ENCODE results near the gene SFXN1.
"Not testable (repeated sequence)": the region's sequence is repeated elsewhere in the genome, so short reads cannot be mapped to it uniquely, and the experiment has no call there.

The SFXN1 gene

DNA sequence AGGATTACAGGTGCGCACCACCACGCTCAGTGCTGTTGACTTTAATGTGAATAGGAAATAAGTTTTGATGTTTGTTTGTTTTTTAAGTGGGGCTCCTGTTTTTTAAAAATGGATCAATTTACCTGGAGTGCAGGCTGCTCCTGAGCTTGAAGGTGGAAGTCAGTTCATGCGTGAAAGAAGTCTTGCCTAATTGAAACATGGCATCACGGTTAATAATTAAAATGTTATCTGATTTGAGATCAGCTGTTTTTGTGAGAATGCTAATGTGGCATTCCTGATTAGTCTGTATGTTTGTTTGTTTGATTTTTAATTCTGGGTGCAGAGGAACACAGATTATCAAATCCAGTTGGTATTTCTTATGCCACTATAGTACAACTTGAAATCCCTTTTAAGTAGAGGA is 6.5 kb downstream of the SFXN1 start:
- no peak for TF ChIP-seq TAF1 (IDR thresholded peaks at IDR 0.05; ENCODE audit: borderline replicate concordance, low read depth, low read length)
- no peak for TF ChIP-seq POLR2AphosphoS5 (IDR thresholded peaks at IDR 0.05; ENCODE audit: low read depth, low read length)
- no peak for TF ChIP-seq POLR2A (IDR thresholded peaks at IDR 0.05; ENCODE audit: low read depth, low read length)
- DNase-seq (ENCODE audit: insufficient read length): no peak
- no peak for FAIRE-seq

DNA sequence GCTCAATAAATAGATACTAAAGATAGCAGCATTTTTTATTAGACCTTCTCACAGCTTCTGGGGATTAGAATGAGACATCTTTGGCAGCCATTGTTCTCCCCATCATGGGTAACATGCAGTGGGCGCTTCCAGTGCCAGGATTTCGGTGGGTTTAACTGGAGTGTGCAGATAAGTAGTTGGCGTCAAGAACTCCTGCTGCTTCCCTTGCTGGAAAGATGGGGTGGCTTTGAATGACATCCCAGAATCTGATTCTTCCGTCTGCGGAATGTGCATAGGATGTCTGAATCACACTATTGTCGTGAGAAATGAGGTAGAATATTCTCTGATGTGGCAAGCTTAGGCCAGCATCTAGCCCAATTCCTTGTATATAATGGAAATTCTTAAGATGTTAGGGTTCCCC is 7.3 kb downstream of the SFXN1 start:
- no peak for FAIRE-seq
- TF ChIP-seq POLR2A (IDR thresholded peaks at IDR 0.05; ENCODE audit: low read depth, low read length): no peak
- TF ChIP-seq TAF1 (IDR thresholded peaks at IDR 0.05; ENCODE audit: borderline replicate concordance, low read depth, low read length): no peak
- TF ChIP-seq POLR2AphosphoS5 (IDR thresholded peaks at IDR 0.05; ENCODE audit: low read depth, low read length): no peak
- DNase-seq (ENCODE audit: insufficient read length): no peak

DNA sequence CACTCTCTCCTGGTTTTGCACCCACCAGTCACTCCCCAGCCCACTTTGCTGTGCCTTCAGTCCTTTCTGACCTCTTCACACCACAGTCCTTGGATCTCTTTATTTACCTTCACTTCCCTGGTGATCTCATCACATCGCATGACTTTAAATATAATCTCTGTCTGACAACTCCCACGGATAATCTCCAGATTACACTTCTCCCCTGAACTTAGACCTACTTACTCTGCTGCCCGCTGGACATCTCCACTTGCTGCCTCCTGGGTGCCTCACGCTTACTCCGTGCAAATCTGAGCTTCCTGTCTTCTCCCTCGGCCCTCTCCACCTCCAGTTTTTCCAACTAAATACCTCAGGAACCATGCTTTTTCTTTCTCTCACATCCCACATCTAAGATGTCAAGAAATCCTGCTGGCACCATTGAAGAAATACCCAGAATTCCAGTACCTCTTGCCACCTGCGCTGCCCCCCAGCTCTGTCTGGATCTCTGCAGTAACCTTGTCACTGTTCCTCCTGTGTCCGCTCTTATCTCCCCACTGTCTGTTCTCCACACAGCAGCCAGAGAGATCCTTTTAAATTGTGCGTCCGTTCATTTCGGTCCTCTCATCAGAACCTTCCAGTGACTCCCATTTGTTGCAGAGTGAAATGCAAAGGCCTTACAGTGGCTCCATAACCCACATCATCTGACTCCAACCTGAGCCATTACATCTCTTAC is 9.3 kb downstream of the SFXN1 start:
- FAIRE-seq (no peak), DNase-seq (ENCODE audit: insufficient read length) (no peak)
- TF ChIP-seq POLR2A (IDR thresholded peaks at IDR 0.05; ENCODE audit: low read depth, low read length) (no peak), POLR2AphosphoS5 (IDR thresholded peaks at IDR 0.05; ENCODE audit: low read depth, low read length) (no peak), TAF1 (IDR thresholded peaks at IDR 0.05; ENCODE audit: borderline replicate concordance, low read depth, low read length) (no peak)

DNA sequence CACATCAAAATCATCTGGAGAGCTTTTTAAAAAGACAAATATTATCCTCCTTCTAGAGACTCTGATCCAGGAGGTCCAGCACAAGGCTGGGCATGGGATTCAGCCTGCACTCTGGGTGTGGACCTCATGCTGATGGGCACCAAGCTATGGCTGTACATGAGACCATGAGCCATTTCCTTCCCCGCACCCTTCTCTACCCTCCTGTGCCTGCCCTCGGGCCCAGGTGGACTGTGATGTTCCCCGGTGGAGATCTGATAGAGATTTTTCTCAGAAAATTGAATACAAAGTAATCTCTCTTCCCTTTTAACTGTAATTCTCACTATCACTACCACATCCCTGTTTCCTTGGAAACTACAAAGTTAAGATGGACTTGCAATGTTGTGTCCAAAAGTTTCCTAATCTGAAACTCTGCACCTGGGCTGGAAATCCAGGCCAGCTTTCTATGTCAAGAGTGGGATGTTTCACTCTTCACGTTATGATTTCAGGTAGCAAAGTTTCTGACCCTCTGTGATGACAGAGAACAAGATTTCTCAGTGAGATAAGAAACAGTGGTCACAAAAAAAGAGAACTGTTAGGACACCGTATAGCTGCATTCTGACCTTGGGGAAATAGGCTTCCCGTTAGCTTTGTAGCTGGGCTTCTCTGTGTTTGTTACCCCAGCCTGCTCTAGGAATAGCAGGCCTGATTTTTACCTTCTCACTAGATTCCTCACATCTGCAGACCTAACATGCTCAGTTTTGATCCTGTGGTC is 11.5 kb downstream of the SFXN1 start:
- no peak for TF ChIP-seq TAF1 (IDR thresholded peaks at IDR 0.05; ENCODE audit: borderline replicate concordance, low read depth, low read length)
- TF ChIP-seq POLR2AphosphoS5 (IDR thresholded peaks at IDR 0.05; ENCODE audit: low read depth, low read length): no peak
- no peak for TF ChIP-seq POLR2A (IDR thresholded peaks at IDR 0.05; ENCODE audit: low read depth, low read length)
- FAIRE-seq (no peak), DNase-seq (ENCODE audit: insufficient read length) (no peak)

DNA sequence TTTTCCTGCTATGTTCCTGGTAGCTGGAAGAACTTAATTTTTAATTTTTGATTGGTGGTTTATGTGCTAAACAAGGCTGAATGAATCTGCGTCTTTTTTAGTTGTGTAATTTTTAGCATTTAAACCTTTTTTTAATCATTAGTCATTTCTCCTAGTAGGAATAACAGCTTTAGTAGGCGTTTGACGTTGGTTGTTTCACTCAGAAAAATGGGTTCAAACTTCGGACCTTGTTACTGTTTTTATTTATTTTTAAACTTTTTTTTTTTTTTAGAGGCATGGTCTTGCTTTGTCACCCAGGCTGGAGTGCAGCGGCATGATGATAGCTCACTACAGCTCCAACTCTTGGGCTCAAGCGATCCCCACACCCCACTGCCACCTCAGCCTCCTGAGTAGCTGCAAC is 12.9 kb downstream of the SFXN1 start:
- TF ChIP-seq TAF1 (IDR thresholded peaks at IDR 0.05; ENCODE audit: borderline replicate concordance, low read depth, low read length) (no peak), POLR2AphosphoS5 (IDR thresholded peaks at IDR 0.05; ENCODE audit: low read depth, low read length) (no peak), POLR2A (IDR thresholded peaks at IDR 0.05; ENCODE audit: low read depth, low read length) (no peak)
- FAIRE-seq (no peak), DNase-seq (ENCODE audit: insufficient read length) (no peak)

DNA sequence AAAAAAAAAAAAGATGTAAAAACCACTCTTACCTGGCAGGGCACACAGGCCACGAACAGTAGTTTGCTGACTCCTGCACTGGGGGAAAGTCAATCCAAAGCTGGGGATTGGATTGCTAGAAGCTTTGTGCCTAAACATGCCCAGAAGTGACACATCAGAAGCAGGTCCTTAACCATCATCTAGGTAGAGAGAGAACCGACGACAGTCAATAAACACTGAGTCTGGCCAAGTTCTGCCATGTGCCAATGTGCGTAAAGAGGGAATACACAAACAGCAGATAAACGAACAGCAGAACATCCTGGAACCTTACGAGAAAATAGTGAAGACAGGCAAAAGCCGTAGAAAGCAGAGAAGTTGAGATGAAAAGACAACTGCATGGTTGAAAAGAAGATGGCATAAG is 14.9 kb downstream of the SFXN1 start:
- FAIRE-seq: no peak
- DNase-seq (ENCODE audit: insufficient read length): no peak
- TF ChIP-seq POLR2A (IDR thresholded peaks at IDR 0.05; ENCODE audit: low read depth, low read length) (no peak), TAF1 (IDR thresholded peaks at IDR 0.05; ENCODE audit: borderline replicate concordance, low read depth, low read length) (no peak)

DNA sequence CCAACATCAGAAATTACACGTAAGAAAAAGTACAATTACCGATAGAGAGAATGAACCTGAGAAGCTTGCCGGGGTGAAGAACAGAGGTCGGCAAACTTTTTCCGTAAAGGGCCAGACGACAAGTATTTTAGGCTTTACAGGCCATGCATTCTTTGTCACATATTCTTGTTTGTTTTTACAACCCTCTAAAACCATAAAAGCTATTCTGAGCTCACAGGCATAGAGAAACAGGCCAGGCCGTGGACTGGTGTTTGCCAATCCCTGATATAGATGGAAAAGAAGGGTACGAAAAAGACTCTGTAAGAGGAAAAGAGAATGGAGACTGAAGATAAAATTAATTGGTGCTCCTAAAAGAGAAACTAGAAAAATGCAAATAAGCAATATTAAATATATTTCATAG is 15.4 kb downstream of the SFXN1 start:
- FAIRE-seq (no peak), DNase-seq (ENCODE audit: insufficient read length) (no peak)
- TF ChIP-seq TAF1 (IDR thresholded peaks at IDR 0.05; ENCODE audit: borderline replicate concordance, low read depth, low read length) (no peak), POLR2AphosphoS5 (IDR thresholded peaks at IDR 0.05; ENCODE audit: low read depth, low read length) (no peak), POLR2A (IDR thresholded peaks at IDR 0.05; ENCODE audit: low read depth, low read length) (no peak)

DNA sequence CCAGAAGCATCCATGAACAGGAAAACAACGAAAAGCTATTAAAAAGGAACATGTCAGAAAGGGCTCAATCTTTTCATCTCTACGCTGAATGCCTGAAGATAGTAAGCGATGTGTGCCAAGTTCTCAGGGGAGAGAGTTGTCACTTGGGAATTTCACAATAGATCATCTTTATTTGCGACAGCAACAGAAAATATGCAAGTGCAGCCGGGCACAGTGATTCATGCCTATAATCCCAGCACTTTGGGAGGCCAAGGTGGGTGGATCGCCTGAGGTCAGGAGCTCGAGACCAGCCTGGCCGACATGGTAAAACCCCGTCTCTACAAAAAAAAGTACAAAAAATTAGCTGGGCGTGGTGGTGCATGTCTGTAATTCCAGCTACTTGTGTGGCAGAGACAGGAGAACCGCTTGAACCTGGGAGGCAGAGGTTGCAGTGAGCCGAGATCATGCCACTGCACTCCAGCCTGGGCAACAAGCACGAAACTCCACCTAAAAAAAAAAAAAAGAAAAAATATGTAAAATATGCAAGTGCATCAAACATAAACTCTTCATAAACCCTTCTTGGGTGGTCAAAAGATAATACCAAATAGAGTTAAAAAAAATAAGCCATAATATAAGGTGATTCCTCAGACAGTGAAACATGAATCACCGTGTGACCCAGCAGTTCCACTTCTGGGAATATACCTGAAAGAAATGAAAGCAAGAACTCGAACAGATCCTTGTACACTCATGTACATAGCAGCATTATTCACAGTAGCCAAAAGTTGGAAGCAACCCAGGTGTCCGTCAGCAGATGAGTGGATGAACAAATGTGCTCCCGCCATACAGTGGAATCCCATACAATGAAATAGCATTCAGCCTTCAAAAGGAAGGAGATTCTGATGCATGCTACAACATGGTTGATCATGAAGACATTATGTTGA is 16.2 kb downstream of the SFXN1 start:
- no peak for DNase-seq (ENCODE audit: insufficient read length)
- TF ChIP-seq POLR2AphosphoS5 (IDR thresholded peaks at IDR 0.05; ENCODE audit: low read depth, low read length) (no peak), TAF1 (IDR thresholded peaks at IDR 0.05; ENCODE audit: borderline replicate concordance, low read depth, low read length) (no peak), POLR2A (IDR thresholded peaks at IDR 0.05; ENCODE audit: low read depth, low read length) (no peak)
- no peak for FAIRE-seq

DNA sequence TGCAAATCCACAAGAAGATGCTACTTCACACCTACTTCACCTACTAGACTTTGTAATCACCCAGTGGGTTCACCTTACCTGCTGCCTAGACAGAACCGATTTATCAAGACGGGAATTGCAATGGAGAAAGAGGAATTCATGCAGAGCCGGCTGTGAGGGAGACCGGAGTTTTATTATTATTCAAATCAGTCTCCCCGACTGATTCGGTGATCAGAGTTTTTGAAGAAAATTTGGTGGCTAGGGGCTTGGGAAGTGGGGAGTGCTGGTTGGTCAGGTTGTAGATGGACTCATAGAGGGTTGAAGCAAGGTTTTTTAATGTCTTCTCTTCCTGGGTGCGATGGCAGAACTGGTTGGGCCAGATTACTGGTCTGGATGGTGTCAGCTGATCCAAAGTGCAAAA is 23.4 kb downstream of the SFXN1 start:
- TF ChIP-seq POLR2A (IDR thresholded peaks at IDR 0.05; ENCODE audit: low read depth, low read length): no peak
- TF ChIP-seq POLR2AphosphoS5 (IDR thresholded peaks at IDR 0.05; ENCODE audit: low read depth, low read length): no peak
- TF ChIP-seq TAF1 (IDR thresholded peaks at IDR 0.05; ENCODE audit: borderline replicate concordance, low read depth, low read length): no peak
- DNase-seq (ENCODE audit: insufficient read length): no peak
- FAIRE-seq: no peak

DNA sequence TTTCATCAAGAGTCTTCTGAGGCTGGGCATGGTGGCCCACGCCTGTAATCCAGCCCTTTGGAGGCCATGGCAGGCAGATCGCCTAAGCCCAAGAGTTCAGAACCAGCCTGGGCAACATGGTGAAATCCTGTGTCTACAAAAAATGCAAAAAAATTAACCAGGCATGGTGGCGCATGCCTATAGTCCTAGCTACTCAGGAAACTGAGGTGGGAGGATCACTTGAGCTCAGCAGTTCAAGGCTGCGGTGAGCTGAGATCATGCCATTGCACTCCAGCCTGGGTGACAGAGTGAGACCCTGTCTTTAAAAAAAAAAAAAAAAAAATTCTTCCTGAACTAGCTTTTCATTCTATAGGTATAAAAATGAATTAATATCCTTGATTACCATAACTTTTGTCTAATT is 29.3 kb downstream of the SFXN1 start:
- not testable (repeated sequence) for FAIRE-seq; DNase-seq (ENCODE audit: insufficient read length)

DNA sequence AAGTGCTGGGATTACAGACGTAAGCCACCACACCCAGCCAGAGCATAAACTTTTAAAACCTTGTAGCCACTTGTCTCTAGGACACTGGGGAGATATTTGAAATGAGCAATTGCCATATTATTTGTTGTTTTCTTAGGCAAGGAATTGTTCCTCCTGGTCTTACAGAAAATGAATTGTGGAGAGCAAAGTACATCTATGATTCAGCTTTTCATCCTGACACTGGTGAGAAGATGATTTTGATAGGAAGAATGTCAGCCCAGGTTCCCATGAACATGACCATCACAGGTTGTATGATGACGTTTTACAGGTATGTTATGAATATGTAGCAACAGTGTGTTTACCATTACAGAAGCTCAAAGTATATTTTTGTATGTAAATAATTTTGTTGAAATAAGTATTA is 30.5 kb downstream of the SFXN1 start:
- FAIRE-seq (no peak), DNase-seq (ENCODE audit: insufficient read length) (no peak)
- TF ChIP-seq POLR2AphosphoS5 (IDR thresholded peaks at IDR 0.05; ENCODE audit: low read depth, low read length) (no peak), POLR2A (IDR thresholded peaks at IDR 0.05; ENCODE audit: low read depth, low read length) (no peak), TAF1 (IDR thresholded peaks at IDR 0.05; ENCODE audit: borderline replicate concordance, low read depth, low read length) (no peak)

Data from GM12892 (cell line).